DMS153 (cell line): ENCODE results near the gene KIDINS220.
"Not testable (repeated sequence)": the region's sequence is repeated elsewhere in the genome, so short reads cannot be mapped to it uniquely, and the experiment has no call there.

Experiments used
- DNase-seq: peaks from one replicate; lab custom pipeline; 2025; lab: John Stamatoyannopoulos, UW

The KIDINS220 gene

GRCh38 chr2:8754106-8754776 lies 83.2 kb downstream of the KIDINS220 start:
- DNase-seq: no peak

- no peak for DNase-seq
These were observed 83.8 kb downstream of the KIDINS220 start for GRCh38 chr2:8753609-8754008.

- DNase-seq: no peak
These were observed 85.0 kb downstream of the KIDINS220 start for GRCh38 chr2:8752385-8752784.

GRCh38 chr2:8750221-8750620 lies 87.2 kb downstream of the KIDINS220 start:
- no peak for DNase-seq

GRCh38 chr2:8743261-8743660 lies 94.2 kb downstream of the KIDINS220 start:
- no peak for DNase-seq

GRCh38 chr2:8740136-8740535 lies 97.3 kb downstream of the KIDINS220 start:
- no peak for DNase-seq

- no peak for DNase-seq
These were observed 99.7 kb downstream of the KIDINS220 start for GRCh38 chr2:8737571-8738175.

- no peak for DNase-seq
These were observed 104.8 kb downstream of the KIDINS220 start for GRCh38 chr2:8732601-8733000.

GRCh38 chr2:8729939-8730338 lies 107.5 kb downstream of the KIDINS220 start:
- no peak for DNase-seq

- not testable (repeated sequence) for DNase-seq
These were observed 108.3 kb downstream of the KIDINS220 start for GRCh38 chr2:8729101-8729500.

- no peak for DNase-seq
These were observed 109.0 kb downstream of the KIDINS220 start for GRCh38 chr2:8728305-8729015.

GRCh38 chr2:8725838-8726237 lies 111.6 kb downstream of the KIDINS220 start:
- DNase-seq: no peak

GRCh38 chr2:8722986-8723385 lies 114.4 kb downstream of the KIDINS220 start:
- DNase-seq: no peak

GRCh38 chr2:8721410-8721809 lies 116.0 kb downstream of the KIDINS220 start:
- no peak for DNase-seq

- DNase-seq: no peak
These were observed 116.7 kb downstream of the KIDINS220 start for GRCh38 chr2:8720741-8721140.

- no peak for DNase-seq
These were observed 117.9 kb downstream of the KIDINS220 start for GRCh38 chr2:8719528-8719927.

- no peak for DNase-seq
These were observed 122.4 kb downstream of the KIDINS220 start for GRCh38 chr2:8714971-8715370.

GRCh38 chr2:8714283-8714682 lies 123.1 kb downstream of the KIDINS220 start:
- DNase-seq: no peak

- DNase-seq: no peak
These were observed 126.5 kb downstream of the KIDINS220 start for GRCh38 chr2:8710951-8711350.

GRCh38 chr2:8709611-8710010 lies 127.8 kb downstream of the KIDINS220 start:
- DNase-seq: no peak

- DNase-seq: no peak
These were observed 132.5 kb downstream of the KIDINS220 start for GRCh38 chr2:8704906-8705305.

- no peak for DNase-seq
These were observed 135.6 kb downstream of the KIDINS220 start for GRCh38 chr2:8701681-8702379.

- DNase-seq: no peak
These were observed 137.6 kb downstream of the KIDINS220 start for GRCh38 chr2:8699839-8700238.
